Breast epithelium (tissue), 4 donors: Measurements from ENCODE around the gene HAL. TPM values are rescaled to one million over a fixed set of nuclear protein-coding genes. Genes with fewer than 3 reads are reported as not detected.
A peak's percentile ranks its signal among the peaks of the same experiment; 100 is the strongest.

Experiments used
- DNase-seq, 2 donors: peaks; one replicate each; pipeline ENCODE4 v3.0.0-alpha.2; 2019; ENCODE audit warnings: low spot score in 2 of 2
- H3K27ac ChIP-seq, 2 donors: fragments of 200-600 bp; sonication (generic) in 1 of 2; one replicate each; pipeline ENCODE4 v1.5.1; 2016 to 2019; ENCODE audit warnings: mild to moderate bottlenecking in 1 of 2
- H3K27me3 ChIP-seq, 2 donors: fragments of 200-600 bp; sonication (generic) in 1 of 2; one replicate each; pipeline versions ENCODE4 v1.5.1 to v1.6.0; 2017 to 2019; ENCODE audit warnings: control low read depth in 1 of 2, mild to moderate bottlenecking in 1 of 2
- H3K36me3 ChIP-seq: fragments of 200-600 bp; one replicate; pipeline ENCODE4 v1.5.1; 2019
- H3K4me1 ChIP-seq, 2 donors: fragments of 200-600 bp; sonication (generic); one replicate each; pipeline ENCODE4 v1.5.1; 2016 to 2019; ENCODE audit warnings: control low read depth in 1 of 2
- H3K4me3 ChIP-seq, 3 donors: fragments of 200-600 bp; sonication (generic); 1 replicate in 2 of 3; 2 replicates in 1 of 3; pipeline ENCODE4 v1.5.1; 2016 to 2019; ENCODE audit warnings: mild to moderate bottlenecking in 3 of 3, moderate library complexity in 2 of 3
- H3K9me3 ChIP-seq, 2 donors: fragments of 200-600 bp; sonication (generic) in 1 of 2; one replicate each; pipeline ENCODE4 v1.5.1; 2016 to 2019; ENCODE audit warnings: control low read depth in 1 of 2
- CTCF ChIP-seq, 3 donors: fragments of 450-650 bp; IDR thresholded peaks; one replicate each; pipeline ENCODE4 v1.5.1; 2016 to 2017; ENCODE audit warnings: antibody characterized with exemption in 3 of 3, mild to moderate bottlenecking in 3 of 3, moderate library complexity in 3 of 3
- POLR2A ChIP-seq: fragments of 450-650 bp; IDR thresholded peaks from one replicate; pipeline ENCODE4 v1.6.1; 2016; ENCODE audit warnings: antibody characterized with exemption, mild to moderate bottlenecking, moderate library complexity
- POLR2AphosphoS5 ChIP-seq, 3 donors: sonication (generic); formaldehyde crosslinking; IDR thresholded peaks; one replicate each; pipeline ENCODE4 v1.6.1; 2017; ENCODE audit warnings: antibody characterized with exemption in 3 of 3
- intact Hi-C: fragments of 100-400 bp; cut with DNase I; formaldehyde crosslinking; loops from one replicate; pipeline ENCODE4 v1.15.1; 2023; ENCODE audit warnings: low total_unique reads
- total RNA-seq, 3 donors: library from RNA; depleted of rRNA; stranded (reverse); fragments of >200 nt; gene quantifications; one replicate each; pipeline ENCODE4 v1.1.0, GENCODE V29; 2016

Gene HAL
- total RNA-seq, 3 donors from 2014 or later, result 0.59 to 4.3 (median 0.98) TPM

- DNase-seq, result no peak
- peaks cover 22% of the 10 kb centered on the region for H3K36me3 ChIP-seq
- H3K27ac ChIP-seq, result no peak overlapping the region
- no peak for TF ChIP-seq CTCF (IDR thresholded peaks at IDR 0.05)
- no peak for TF ChIP-seq POLR2A
- TF ChIP-seq POLR2AphosphoS5 (IDR thresholded peaks at IDR 0.05), result no peak
- intact Hi-C loops, result no loop called here
- no peaks in the 10 kb centered on the region for H3K9me3 ChIP-seq
- H3K27me3 ChIP-seq, result no peaks in the 10 kb centered on the region
- no peaks in the 10 kb centered on the region for H3K4me1 ChIP-seq
- no peak overlapping the region for H3K4me3 ChIP-seq
These were observed 10.6 kb upstream of the HAL start for GRCh38 chr12:96006727-96007126.

GRCh38 chr12:96000858-96001257 is 4.7 kb upstream of the HAL start:
- Histone ChIP-seq H3K27me3 (no peaks in the 10 kb centered on the region), H3K4me3 (no peak overlapping the region), H3K36me3 (peaks cover 7% of the 10 kb centered on the region), H3K27ac (no peak overlapping the region), H3K9me3 (no peaks in the 10 kb centered on the region), H3K4me1 (no peaks in the 10 kb centered on the region)
- TF ChIP-seq POLR2AphosphoS5 (IDR thresholded peaks at IDR 0.05), result no peak
- TF ChIP-seq CTCF (IDR thresholded peaks at IDR 0.05), result no peak
- TF ChIP-seq POLR2A, result no peak
- DNase-seq, result no peak
- intact Hi-C loops, result no loop called here

- Histone ChIP-seq H3K27ac (no peak overlapping the region), H3K4me3 (no peak overlapping the region), H3K9me3 (no peaks in the 10 kb centered on the region), H3K36me3 (peaks cover 7% of the 10 kb centered on the region), H3K4me1 (no peaks in the 10 kb centered on the region), H3K27me3 (no peaks in the 10 kb centered on the region)
- intact Hi-C loops, result loop anchor here (2.0 kb wide), 1 partner anchor 29 kb away; no protein-coding TSS in a partner anchor
- DNase-seq, result no peak
- TF ChIP-seq POLR2AphosphoS5 (IDR thresholded peaks at IDR 0.05), result no peak
- TF ChIP-seq POLR2A, result no peak
These were observed 3.3 kb upstream of the HAL start for GRCh38 chr12:95999484-95999883.

GRCh38 chr12:95998611-95999286 is 2.6 kb upstream of the HAL start:
- H3K4me3 ChIP-seq, result no peak overlapping the region
- intact Hi-C loops, result loop anchor here (2.0 kb wide), 1 partner anchor 28 kb away; no protein-coding TSS in a partner anchor
- DNase-seq, result no peak

GRCh38 chr12:95997911-95998510 is 1.9 kb upstream of the HAL start:
- intact Hi-C loops, result loop anchor here (2.0 kb wide), 2 partner anchors 27 to 39 kb away; no protein-coding TSS in a partner anchor

More at GRCh38 chr12:95998611-95999286, 2.6 kb upstream of the HAL start:
- H3K36me3 ChIP-seq, result peaks cover 7% of the 10 kb centered on the region
- no peaks in the 10 kb centered on the region for H3K4me1 ChIP-seq
- H3K27me3 ChIP-seq, result no peaks in the 10 kb centered on the region
- H3K27ac ChIP-seq, result no peak overlapping the region
- H3K9me3 ChIP-seq, result no peaks in the 10 kb centered on the region
- peak; percentile 22 to 65 (median 61) for TF ChIP-seq CTCF (IDR thresholded peaks at IDR 0.05)
- TF ChIP-seq POLR2AphosphoS5 (IDR thresholded peaks at IDR 0.05), result no peak

More at GRCh38 chr12:95997911-95998510, 1.9 kb upstream of the HAL start:
- Histone ChIP-seq H3K4me1 (no peaks in the 10 kb centered on the region), H3K27ac (no peak overlapping the region), H3K27me3 (no peaks in the 10 kb centered on the region), H3K9me3 (no peaks in the 10 kb centered on the region), H3K4me3 (no peak overlapping the region), H3K36me3 (peaks cover 7% of the 10 kb centered on the region)
- TF ChIP-seq CTCF (IDR thresholded peaks at IDR 0.05) (no peak), POLR2A (no peak), POLR2AphosphoS5 (IDR thresholded peaks at IDR 0.05) (no peak)
- no peak for DNase-seq
